Testis (tissue), 3 donors: ENCODE results near the gene AP1M1. TPM values are rescaled to one million over a fixed set of nuclear protein-coding genes. Genes with fewer than 3 reads are reported as not detected.

Experiments used
- DNase-seq: peaks from one replicate; pipeline ENCODE4 v3.0.0-alpha.2; 2019
- H3K27ac ChIP-seq, 2 donors: fragments of 200-600 bp; sonication (generic); one replicate each; pipeline ENCODE4 v1.5.1; 2019
- H3K27me3 ChIP-seq: fragments of 200-600 bp; sonication (generic); one replicate; pipeline ENCODE4 v1.5.1; 2019
- H3K36me3 ChIP-seq: fragments of 200-600 bp; sonication (generic); one replicate; pipeline ENCODE4 v1.5.1; 2017; ENCODE audit warnings: low read depth; ENCODE audit errors: missing control alignments
- H3K4me1 ChIP-seq: fragments of 200-600 bp; sonication (generic); one replicate; pipeline ENCODE4 v1.5.1; 2019
- H3K4me3 ChIP-seq, 2 donors: fragments of 200-600 bp; sonication (generic); one replicate each; pipeline ENCODE4 v1.5.1; 2017 to 2019
- H3K9me3 ChIP-seq: fragments of 200-600 bp; sonication (generic); one replicate; pipeline ENCODE4 v1.5.1; 2017
- POLR2A ChIP-seq: fragments of 450-650 bp; IDR thresholded peaks from one replicate; pipeline ENCODE4 v1.6.1; 2017; ENCODE audit warnings: antibody characterized with exemption, mild to moderate bottlenecking, moderate library complexity
- WGBS, 2 donors: methylation state at CpG; one replicate each; pipeline ENCODE4 v1.1.5; 2018; 5-methylcytosine and 5-hydroxymethylcytosine counted together
- intact Hi-C: fragments of 100-400 bp; cut with DNase I; formaldehyde crosslinking; loops from one replicate; pipeline ENCODE4 v1.15.1; 2023; ENCODE audit warnings: low total_unique reads
- polyA plus RNA-seq: library from polyadenylated mRNA; stranded (reverse); fragments of 350-450 nt; fragmentation: Illumina TruSeq; extraction: RNeasy Lipid Tissue Mini Kit (QIAGEN cat#74804); gene quantifications from one replicate; pipeline ENCODE4 v1.2.3, GENCODE V29; 2014; ENCODE audit warnings: low read depth, low replicate concordance; ENCODE audit not compliant: insufficient read depth
- total RNA-seq, 2 donors: library from RNA; depleted of rRNA; stranded (reverse); fragments of >200 nt; gene quantifications; one replicate each; pipeline ENCODE4 v1.2.3, GENCODE V29; 2016
- TF ChIP-seq, protein P1 (sequence below), 3 experiments: fragments of 450-650 bp in 2 of 3; fragments of 200-600 bp in 1 of 3; sonication (generic) in 1 of 3; IDR thresholded peaks; one replicate each; pipeline ENCODE4 v1.5.1; 2016 to 2019; ENCODE audit warnings: antibody characterized with exemption in 3 of 3, mild to moderate bottlenecking in 2 of 3, moderate library complexity in 1 of 3

The AP1M1 gene
- total and polyA plus RNA-seq, 3 donors from 2014 or later = 134 to 172 (median 145) TPM

DNA sequence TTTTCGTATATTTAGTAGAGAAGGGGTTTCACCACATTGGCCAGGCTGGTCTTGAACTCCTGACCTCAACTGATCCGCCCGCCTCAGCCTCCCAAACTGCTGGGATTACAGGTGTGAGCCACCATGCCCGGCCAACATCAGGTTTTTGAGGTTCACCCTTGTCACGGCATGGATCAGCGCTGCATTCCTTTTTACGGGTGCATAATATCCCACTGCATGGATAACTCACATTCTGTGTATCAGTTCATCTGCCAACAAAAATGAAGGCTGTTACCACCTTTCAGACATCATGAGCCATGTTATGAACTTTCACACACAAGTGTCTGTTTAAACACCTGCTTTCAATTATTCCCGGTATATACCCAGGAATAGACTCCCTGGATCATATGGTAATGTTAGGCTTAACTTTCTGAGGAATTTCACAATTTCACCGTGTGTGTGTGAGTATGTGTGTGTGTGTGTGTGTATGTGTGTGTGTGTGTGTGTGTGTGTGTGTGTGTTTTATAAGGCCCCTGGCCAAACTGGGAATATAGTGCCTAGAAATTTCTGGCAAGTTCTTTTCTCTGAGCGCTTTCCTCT lies 52.2 kb downstream of the AP1M1 start:
- Histone ChIP-seq H3K27ac (no peak overlapping the region), H3K9me3 (no peaks in the 10 kb centered on the region), H3K36me3 (no peaks in the 10 kb centered on the region), H3K4me3 (no peak overlapping the region), H3K27me3 (no peaks in the 10 kb centered on the region), H3K4me1 (no peaks in the 10 kb centered on the region)
- intact Hi-C loops = loop anchor here (5.0 to 10.0 kb wide), 2 partner anchors 75 to 132 kb away; partner anchors contain the start of gene KLF2
- DNase-seq = no peak
- TF ChIP-seq, protein P1, sequence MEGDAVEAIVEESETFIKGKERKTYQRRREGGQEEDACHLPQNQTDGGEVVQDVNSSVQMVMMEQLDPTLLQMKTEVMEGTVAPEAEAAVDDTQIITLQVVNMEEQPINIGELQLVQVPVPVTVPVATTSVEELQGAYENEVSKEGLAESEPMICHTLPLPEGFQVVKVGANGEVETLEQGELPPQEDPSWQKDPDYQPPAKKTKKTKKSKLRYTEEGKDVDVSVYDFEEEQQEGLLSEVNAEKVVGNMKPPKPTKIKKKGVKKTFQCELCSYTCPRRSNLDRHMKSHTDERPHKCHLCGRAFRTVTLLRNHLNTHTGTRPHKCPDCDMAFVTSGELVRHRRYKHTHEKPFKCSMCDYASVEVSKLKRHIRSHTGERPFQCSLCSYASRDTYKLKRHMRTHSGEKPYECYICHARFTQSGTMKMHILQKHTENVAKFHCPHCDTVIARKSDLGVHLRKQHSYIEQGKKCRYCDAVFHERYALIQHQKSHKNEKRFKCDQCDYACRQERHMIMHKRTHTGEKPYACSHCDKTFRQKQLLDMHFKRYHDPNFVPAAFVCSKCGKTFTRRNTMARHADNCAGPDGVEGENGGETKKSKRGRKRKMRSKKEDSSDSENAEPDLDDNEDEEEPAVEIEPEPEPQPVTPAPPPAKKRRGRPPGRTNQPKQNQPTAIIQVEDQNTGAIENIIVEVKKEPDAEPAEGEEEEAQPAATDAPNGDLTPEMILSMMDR (IDR thresholded peaks at IDR 0.05) = no peak
- TF ChIP-seq POLR2A = no peak
- WGBS, 2 donors = 89 to 92% methylated on average over 10 of the region's 10 CpGs

DNA sequence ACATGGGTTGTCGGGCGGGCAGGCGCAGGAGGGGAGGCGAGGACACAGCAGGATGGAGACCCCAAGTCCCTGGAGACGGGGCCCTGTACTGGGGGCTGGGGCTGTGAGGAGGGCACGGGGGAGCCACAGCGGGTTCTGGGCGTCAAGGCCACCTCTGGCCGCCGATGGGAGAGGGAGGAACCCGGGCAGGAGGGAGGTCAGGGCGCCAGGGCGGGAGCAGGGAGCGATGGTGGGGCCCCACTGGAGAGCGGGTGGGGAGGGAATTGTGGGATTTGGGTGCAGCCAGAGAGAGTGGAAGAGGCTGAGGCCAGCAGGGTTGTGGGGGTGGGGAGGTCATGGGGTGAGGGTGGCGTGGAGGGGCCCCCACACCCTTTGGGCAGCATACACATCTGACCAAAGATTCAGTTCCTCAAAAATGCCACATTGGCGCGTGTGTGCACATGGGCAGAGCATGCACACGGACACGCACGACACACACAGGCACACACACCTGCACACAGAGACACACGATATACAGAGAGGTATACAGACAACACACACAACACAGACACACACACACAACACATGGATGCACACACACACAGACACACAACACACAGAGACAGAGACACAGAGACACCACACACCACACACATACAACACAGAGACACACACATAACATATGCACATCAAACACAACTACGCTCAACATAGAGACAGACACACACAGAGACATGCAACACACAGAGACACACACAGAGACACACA lies 54.9 kb downstream of the AP1M1 start:
- DNase-seq = peak; percentile 35
- Histone ChIP-seq H3K4me1 (no peaks in the 10 kb centered on the region), H3K27ac (no peak overlapping the region), H3K27me3 (no peaks in the 10 kb centered on the region), H3K4me3 (no peak overlapping the region), H3K9me3 (no peaks in the 10 kb centered on the region), H3K36me3 (no peaks in the 10 kb centered on the region)
- intact Hi-C loops = loop anchor here (10.0 kb wide), 1 partner anchor 72 kb away; the partner anchor contains the start of gene KLF2
- TF ChIP-seq POLR2A = no peak
- TF ChIP-seq, protein P1 (IDR thresholded peaks at IDR 0.05) = no peak
- 72 to 84% methylated on average over 22 to 23 of the region's 23 CpGs for WGBS, 2 donors

DNA sequence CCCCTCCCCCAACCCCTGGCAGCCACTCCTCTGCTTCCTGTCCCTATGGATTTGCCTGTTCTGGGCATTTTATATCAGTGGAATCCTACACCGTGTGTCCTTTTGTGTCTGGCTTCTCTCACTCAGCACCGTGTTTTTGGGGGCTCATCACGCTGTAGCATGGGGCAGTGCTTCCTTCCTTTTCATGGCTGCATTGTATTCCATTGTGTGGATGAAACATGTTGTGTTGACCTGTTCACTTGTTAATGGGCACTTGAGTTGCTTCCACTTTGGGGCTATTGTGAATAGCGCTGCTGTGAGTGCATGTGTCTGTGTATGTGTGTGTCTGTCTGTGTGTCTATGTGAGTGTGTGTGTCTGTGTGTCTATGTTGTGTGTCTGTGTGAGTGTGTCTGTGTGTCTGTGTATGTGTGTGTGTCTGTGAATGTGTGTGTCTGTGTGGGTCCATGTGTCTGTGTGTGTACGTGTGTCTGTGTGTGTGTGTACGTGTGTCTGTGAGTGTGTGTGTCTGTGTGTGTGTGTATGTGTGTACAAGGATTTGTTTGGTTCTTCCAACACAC lies 57.2 kb downstream of the AP1M1 start:
- Histone ChIP-seq H3K27ac (no peak overlapping the region), H3K9me3 (no peaks in the 10 kb centered on the region), H3K4me3 (no peak overlapping the region), H3K4me1 (peaks cover 14% of the 10 kb centered on the region), H3K36me3 (no peaks in the 10 kb centered on the region), H3K27me3 (no peaks in the 10 kb centered on the region)
- WGBS, 2 donors = 86 to 96% methylated on average over 6 of the region's 6 CpGs
- intact Hi-C loops = loop anchor here (10.0 kb wide), 1 partner anchor 70 kb away; the partner anchor contains the start of gene KLF2
- DNase-seq = no peak
- no peak for TF ChIP-seq POLR2A
- TF ChIP-seq, protein P1 (IDR thresholded peaks at IDR 0.05) = no peak

DNA sequence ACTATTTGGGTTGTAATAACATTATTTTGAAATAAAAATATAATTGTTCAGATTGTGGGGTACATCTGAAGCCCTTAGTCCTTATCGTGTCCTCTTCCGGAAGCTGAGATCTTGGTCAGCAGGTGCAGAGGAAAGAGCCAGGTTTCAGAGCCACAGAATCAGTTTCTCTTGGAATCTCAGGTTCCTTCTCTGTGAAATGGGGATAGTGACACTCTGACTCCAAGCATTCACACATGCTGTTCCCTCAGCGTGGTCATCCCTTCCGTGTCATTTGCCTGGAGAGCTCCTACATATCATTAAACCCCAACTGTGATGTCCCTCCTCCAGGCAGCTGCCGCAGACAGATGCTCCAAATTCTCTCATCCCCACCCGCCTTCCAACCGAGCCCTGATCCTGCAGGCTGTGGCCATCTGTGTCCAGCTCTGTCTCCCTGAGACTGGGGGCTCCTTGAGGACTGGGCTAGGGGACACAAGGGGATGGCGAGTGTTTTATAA lies 59.8 kb downstream of the AP1M1 start:
- Histone ChIP-seq H3K36me3 (no peaks in the 10 kb centered on the region), H3K4me3 (no peak overlapping the region), H3K27me3 (no peaks in the 10 kb centered on the region), H3K9me3 (no peaks in the 10 kb centered on the region), H3K4me1 (peaks cover 26% of the 10 kb centered on the region), H3K27ac (peak overlapping the region in 1 of 2 donors; percentile 75)
- WGBS, 2 donors = 93 to 95% methylated on average over 8 of the region's 8 CpGs
- intact Hi-C loops = loop anchor here (10.0 kb wide), 1 partner anchor 67 kb away; the partner anchor contains the start of gene KLF2
- DNase-seq = no peak
- TF ChIP-seq POLR2A = no peak
- TF ChIP-seq, protein P1 (IDR thresholded peaks at IDR 0.05) = no peak
